OCI-LY7 (cell line): Measurements from ENCODE around the gene C2CD4D. TPM values are rescaled to one million over a fixed set of nuclear protein-coding genes. Genes with fewer than 3 reads are reported as not detected.

Experiments used
- BruUV-seq: library from RNA; stranded (reverse); fragments of 400-500 nt; replicated peaks from 2 replicates; lab custom pipeline; 2021; lab: Mats Ljungman, UMichigan
- CTCF ChIA-PET: fragments of 300-600 bp; sonication (Branson Sonifier 250); formaldehyde crosslinking; loops from one replicate; lab custom pipeline; 2022; ENCODE audit warnings: antibody characterized with exemption; ENCODE audit not compliant: unreplicated experiment; lab: Charles Lee
- POLR2A ChIA-PET: fragments of 300-600 bp; sonication (Branson Sonifier 250); formaldehyde crosslinking; loops from one replicate; lab custom pipeline; 2022; ENCODE audit warnings: antibody characterized with exemption; lab: Charles Lee
- DNase-seq: peaks from one replicate; pipeline ENCODE4 v3.0.0-alpha.2; 2015; ENCODE audit warnings: low spot score
- H2AFZ ChIP-seq: fragments of 200-600 bp; sonication (generic), shearing (Covaris generic); 2 replicates; pipeline ENCODE4 v1.6.1; 2014; ENCODE audit warnings: mild to moderate bottlenecking, antibody characterized with exemption, low read length, moderate library complexity
- H3K27ac ChIP-seq: fragments of 200-600 bp; sonication (generic); 2 replicates; pipeline ENCODE4 v1.5.1; 2014; ENCODE audit warnings: mixed run types, low read depth, mild to moderate bottlenecking, moderate library complexity, low read length, inconsistent platforms; ENCODE audit not compliant: poor library complexity, severe bottlenecking
- H3K36me3 ChIP-seq: fragments of 200-600 bp; sonication (generic); 2 replicates; pipeline ENCODE4 v1.6.1; 2014; ENCODE audit warnings: mild to moderate bottlenecking, antibody characterized with exemption, low read length, moderate library complexity, mixed read lengths; ENCODE audit not compliant: insufficient read depth
- H3K4me1 ChIP-seq: fragments of 200-600 bp; sonication (generic); 2 replicates; pipeline ENCODE4 v1.5.1; 2014; ENCODE audit warnings: mild to moderate bottlenecking, low read length; ENCODE audit not compliant: insufficient read depth, poor library complexity, severe bottlenecking
- H3K4me2 ChIP-seq: fragments of 200-600 bp; sonication (generic); 2 replicates; pipeline ENCODE4 v1.6.1; 2014; ENCODE audit warnings: mild to moderate bottlenecking, low read length
- H3K4me3 ChIP-seq: fragments of 200-600 bp; sonication (generic); 2 replicates; pipeline ENCODE4 v1.5.1; 2014; ENCODE audit warnings: mild to moderate bottlenecking, low read depth, low read length; ENCODE audit not compliant: poor library complexity, severe bottlenecking
- H3K79me2 ChIP-seq: fragments of 200-600 bp; sonication (generic); 2 replicates; pipeline ENCODE4 v1.6.1; 2016; ENCODE audit warnings: low read depth, mild to moderate bottlenecking, low read length, moderate library complexity, mixed read lengths; ENCODE audit not compliant: insufficient read depth
- H3K9me2 ChIP-seq: fragments of 200-600 bp; sonication (generic); 2 replicates; pipeline ENCODE4 v1.6.1; 2016; ENCODE audit warnings: mild to moderate bottlenecking, low read length, mixed read lengths; ENCODE audit not compliant: insufficient read depth
- H3K9me3 ChIP-seq: fragments of 200-600 bp; sonication (generic); 2 replicates; pipeline ENCODE4 v1.6.1; 2014; ENCODE audit warnings: mild to moderate bottlenecking, mixed run types, low read length, mixed read lengths
- H4K20me1 ChIP-seq: fragments of 200-600 bp; sonication (generic); 2 replicates; pipeline ENCODE4 v1.6.1; 2014; ENCODE audit warnings: mild to moderate bottlenecking, antibody characterized with exemption, low read length, moderate library complexity, mixed read lengths; ENCODE audit not compliant: insufficient read depth
- EZH2phosphoT487 ChIP-seq: fragments of 200-600 bp; sonication (generic); IDR thresholded peaks from 2 replicates; pipeline ENCODE4 v1.6.1; 2018; ENCODE audit warnings: low read depth, borderline replicate concordance, mild to moderate bottlenecking, mixed run types, antibody characterized with exemption, low read length, moderate library complexity, mixed read lengths
- intact Hi-C: fragments of 100-400 bp; cut with micrococcal nuclease; formaldehyde crosslinking; loops from one replicate; pipeline ENCODE4 v1.10.0; 2022; ENCODE audit not compliant: unreplicated experiment
- total RNA-seq, 2 experiments: library from RNA; depleted of rRNA in 1 of 2; stranded (reverse); fragments of >200 nt in 1 of 2; shearing (Covaris generic) in 1 of 2; gene quantifications; 2 replicates each; pipeline ENCODE4 v1.2.3, GENCODE V29; 2014 to 2022
- TF ChIP-seq, protein P1 (sequence below): fragments of 200-600 bp; sonication (generic); conservative IDR thresholded peaks from 2 replicates; pipeline ENCODE4 v1.5.1; 2014; ENCODE audit warnings: mild to moderate bottlenecking, antibody characterized with exemption, low read length, moderate library complexity, mixed read lengths

C2CD4D gene
- total RNA-seq, 2 experiments from 2014 or later, result not detected

DNA sequence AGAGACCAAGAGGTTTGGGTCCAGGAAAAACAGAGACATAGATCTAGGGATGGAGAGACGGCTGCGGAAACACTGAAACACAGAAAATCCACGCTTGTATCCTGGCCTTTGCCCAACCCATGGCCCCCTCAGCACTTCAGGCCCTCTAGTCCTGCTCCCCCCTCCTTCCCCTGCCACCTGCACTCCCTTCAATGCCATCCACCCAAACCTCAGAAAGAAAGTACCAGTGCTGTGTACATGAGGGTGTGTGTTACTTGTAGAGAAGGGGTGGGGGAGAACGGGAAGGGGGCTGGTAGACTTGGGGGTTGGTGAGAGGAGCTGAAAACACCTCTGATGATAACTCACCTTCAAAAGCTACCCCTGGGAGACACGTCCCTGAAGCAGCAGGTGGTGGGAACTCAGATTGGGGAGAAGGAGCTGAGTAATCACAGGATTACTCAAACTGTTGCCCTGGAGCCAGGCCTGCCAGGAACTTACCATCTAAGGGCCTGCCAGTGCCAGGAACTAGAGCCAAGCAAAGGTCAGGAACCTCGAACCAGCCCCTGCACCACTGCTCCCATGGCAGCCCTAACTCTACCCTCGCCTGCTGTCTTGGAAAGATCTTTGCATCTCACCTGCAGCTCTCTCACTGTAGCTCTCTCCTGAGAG, 19.5 kb downstream of the C2CD4D start:
- BruUV-seq, result no TSS peak
- H2AFZ ChIP-seq, result no peak overlapping the region
- POLR2A ChIA-PET, result interaction anchor here (0.9 kb wide), 1 partner anchor 9 kb away, joined by 3 read pairs; no protein-coding TSS in a partner anchor
- H3K9me2 ChIP-seq, result no peaks in the 10 kb centered on the region
- H3K4me2 ChIP-seq, result no peak overlapping the region
- no peaks in the 10 kb centered on the region for H4K20me1 ChIP-seq
- H3K79me2 ChIP-seq, result no peaks in the 10 kb centered on the region
- no peak overlapping the region for H3K4me3 ChIP-seq
- intact Hi-C loops, result no loop called here
- no peak overlapping the region for H3K27ac ChIP-seq
- H3K36me3 ChIP-seq, result no peaks in the 10 kb centered on the region
- CTCF ChIA-PET, result interaction anchor here (0.6 kb wide), 1 partner anchor 10 kb away, joined by 4 read pairs; no protein-coding TSS in a partner anchor
- H3K4me1 ChIP-seq, result peaks cover 25% of the 10 kb centered on the region
- no peak for TF ChIP-seq EZH2phosphoT487
- TF ChIP-seq, protein P1, sequence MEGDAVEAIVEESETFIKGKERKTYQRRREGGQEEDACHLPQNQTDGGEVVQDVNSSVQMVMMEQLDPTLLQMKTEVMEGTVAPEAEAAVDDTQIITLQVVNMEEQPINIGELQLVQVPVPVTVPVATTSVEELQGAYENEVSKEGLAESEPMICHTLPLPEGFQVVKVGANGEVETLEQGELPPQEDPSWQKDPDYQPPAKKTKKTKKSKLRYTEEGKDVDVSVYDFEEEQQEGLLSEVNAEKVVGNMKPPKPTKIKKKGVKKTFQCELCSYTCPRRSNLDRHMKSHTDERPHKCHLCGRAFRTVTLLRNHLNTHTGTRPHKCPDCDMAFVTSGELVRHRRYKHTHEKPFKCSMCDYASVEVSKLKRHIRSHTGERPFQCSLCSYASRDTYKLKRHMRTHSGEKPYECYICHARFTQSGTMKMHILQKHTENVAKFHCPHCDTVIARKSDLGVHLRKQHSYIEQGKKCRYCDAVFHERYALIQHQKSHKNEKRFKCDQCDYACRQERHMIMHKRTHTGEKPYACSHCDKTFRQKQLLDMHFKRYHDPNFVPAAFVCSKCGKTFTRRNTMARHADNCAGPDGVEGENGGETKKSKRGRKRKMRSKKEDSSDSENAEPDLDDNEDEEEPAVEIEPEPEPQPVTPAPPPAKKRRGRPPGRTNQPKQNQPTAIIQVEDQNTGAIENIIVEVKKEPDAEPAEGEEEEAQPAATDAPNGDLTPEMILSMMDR, result no peak
- no peak for DNase-seq
- H3K9me3 ChIP-seq, result no peaks in the 10 kb centered on the region

GRCh38 chr1:151819227-151819835, 20.3 kb downstream of the C2CD4D start:
- TF ChIP-seq, protein P1, result no peak
- no peak for TF ChIP-seq EZH2phosphoT487
- H3K9me3 ChIP-seq, result no peaks in the 10 kb centered on the region
- no peak for DNase-seq
- no peak overlapping the region for H2AFZ ChIP-seq
- no peaks in the 10 kb centered on the region for H3K36me3 ChIP-seq
- no peaks in the 10 kb centered on the region for H3K79me2 ChIP-seq
- peaks cover 25% of the 10 kb centered on the region for H3K4me1 ChIP-seq
- H3K4me3 ChIP-seq, result no peak overlapping the region
- intact Hi-C loops, result no loop called here
- H3K4me2 ChIP-seq, result no peak overlapping the region
- BruUV-seq, result no TSS peak
- H3K9me2 ChIP-seq, result no peaks in the 10 kb centered on the region
- no peak overlapping the region for H3K27ac ChIP-seq
- H4K20me1 ChIP-seq, result no peaks in the 10 kb centered on the region
- ChIA-PET POLR2A (no interaction called here), CTCF (no interaction called here)

DNA sequence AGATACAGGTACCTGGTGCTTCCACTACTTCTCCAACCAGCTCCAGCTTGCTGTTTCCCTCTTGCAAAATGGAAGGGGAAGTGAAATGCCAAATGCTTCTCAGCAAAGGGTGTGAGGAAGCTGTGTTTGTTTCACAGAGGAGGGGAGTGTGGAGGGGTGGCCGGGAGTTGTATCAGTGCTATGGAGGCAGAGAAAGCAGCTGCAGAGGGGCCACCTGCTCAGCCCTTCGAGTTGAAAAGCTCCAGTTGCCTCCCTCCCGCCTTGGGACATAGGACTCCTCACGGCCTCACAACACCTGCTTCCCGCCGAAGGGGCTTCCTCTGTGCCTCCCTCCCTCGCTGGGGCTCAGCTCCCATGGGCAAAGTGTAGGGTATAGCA, 22.3 kb downstream of the C2CD4D start:
- H3K27ac ChIP-seq, result no peak overlapping the region
- CTCF ChIA-PET, result no interaction called here
- H3K4me1 ChIP-seq, result peaks cover 20% of the 10 kb centered on the region
- no peaks in the 10 kb centered on the region for H3K36me3 ChIP-seq
- H3K4me2 ChIP-seq, result peak overlapping the region; percentile 56
- TF ChIP-seq EZH2phosphoT487, result no peak
- TF ChIP-seq, protein P1, result no peak
- intact Hi-C loops, result no loop called here
- peak; percentile 53 for DNase-seq
- POLR2A ChIA-PET, result no interaction called here
- no TSS peak for BruUV-seq
- H3K79me2 ChIP-seq, result no peaks in the 10 kb centered on the region
- H2AFZ ChIP-seq, result peak overlapping the region; percentile 66; the same call in 1 of the 2 replicates
- no peaks in the 10 kb centered on the region for H3K9me2 ChIP-seq
- H4K20me1 ChIP-seq, result no peaks in the 10 kb centered on the region
- H3K4me3 ChIP-seq, result no peak overlapping the region
- no peaks in the 10 kb centered on the region for H3K9me3 ChIP-seq
